ENCODE results near the gene FBXO30. TPM values are rescaled to one million over a fixed set of nuclear protein-coding genes. Genes with fewer than 3 reads are reported as not detected.

Gene FBXO30, protein sequence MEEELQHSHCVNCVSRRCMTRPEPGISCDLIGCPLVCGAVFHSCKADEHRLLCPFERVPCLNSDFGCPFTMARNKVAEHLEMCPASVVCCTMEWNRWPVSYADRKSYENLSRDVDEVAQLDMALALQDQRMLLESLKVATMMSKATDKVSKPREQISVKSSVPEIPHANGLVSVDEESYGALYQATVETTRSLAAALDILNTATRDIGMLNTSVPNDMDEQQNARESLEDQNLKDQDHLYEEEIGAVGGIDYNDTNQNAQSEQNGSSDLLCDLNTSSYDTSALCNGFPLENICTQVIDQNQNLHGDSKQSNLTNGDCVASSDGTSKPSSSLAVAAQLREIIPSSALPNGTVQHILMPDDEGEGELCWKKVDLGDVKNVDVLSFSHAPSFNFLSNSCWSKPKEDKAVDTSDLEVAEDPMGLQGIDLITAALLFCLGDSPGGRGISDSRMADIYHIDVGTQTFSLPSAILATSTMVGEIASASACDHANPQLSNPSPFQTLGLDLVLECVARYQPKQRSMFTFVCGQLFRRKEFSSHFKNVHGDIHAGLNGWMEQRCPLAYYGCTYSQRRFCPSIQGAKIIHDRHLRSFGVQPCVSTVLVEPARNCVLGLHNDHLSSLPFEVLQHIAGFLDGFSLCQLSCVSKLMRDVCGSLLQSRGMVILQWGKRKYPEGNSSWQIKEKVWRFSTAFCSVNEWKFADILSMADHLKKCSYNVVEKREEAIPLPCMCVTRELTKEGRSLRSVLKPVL
- total RNA-seq (2022): 10.6 and 10.9 TPM in 2 replicates
- percentile 95 among the genes with signal in this experiment for Bru-seq, nascent RNA
- percentile 84 among the genes with signal in this experiment for BruChase-seq, experiment 1, labeled RNA remaining after a 6-hour chase
- percentile 97 among the genes with signal in this experiment for BruChase-seq, experiment 2, labeled RNA remaining after a 2-hour chase
- long read RNA-seq, full-length matches to known transcripts: 63 of 69 reads
- long read RNA-seq, partial matches to known transcripts: 3 of 69 reads
- long read RNA-seq, other reads (novel, unspliced or antisense): 3 of 69 reads

GRCh38 chr6:145814501-145815308 lies at the start of gene FBXO30:
Gene FBXO30 (minus strand): TSS chr6:145814795. CDS start chr6:145806405, 8,390 bp downstream.
- BruUV-seq (replicated peaks): TSS peak; percentile 44
- peak within 1 kb of the TSS; percentile 95 for H3K27ac Mint-ChIP-seq (ENCODE audit: low read depth, unreplicated experiment)
- intact Hi-C loops (cut with micrococcal nuclease): loop anchor here (1.0 to 10.0 kb wide), 3 partner anchors 79 to 730 kb away; partner anchors contain the start of genes EPM2A and RAB32

GRCh38 chr6:145863988-145864616 lies 49.5 kb upstream of the FBXO30 start:
- Mint-ChIP-seq H3K4me3 (ENCODE audit: unreplicated experiment) (no peak overlapping the region), H3K36me3 (ENCODE audit: insufficient read depth, unreplicated experiment) (no peaks in the 10 kb centered on the region), H3K9me3 (ENCODE audit: unreplicated experiment) (peaks cover 14% of the 10 kb centered on the region), H3K4me1 (ENCODE audit: insufficient read depth, unreplicated experiment) (no peaks in the 10 kb centered on the region), H3K27me3 (ENCODE audit: insufficient read depth, unreplicated experiment) (no peaks in the 10 kb centered on the region), H3K27ac (ENCODE audit: low read depth, unreplicated experiment) (no peak overlapping the region)
- no TSS peak for BruUV-seq (replicated peaks)
- no peak for TF ChIP-seq CTCF (IDR thresholded peaks at IDR 0.05; ENCODE audit: unreplicated experiment)
- POLR2A ChIA-PET: no interaction called here
- no peak for DNase-seq (ENCODE audit: unreplicated experiment)
- CTCF ChIA-PET: interaction anchor here (0.6 kb wide), 1 partner anchor 12 kb away, joined by 3 read pairs; no protein-coding TSS in a partner anchor
- intact Hi-C loops (cut with micrococcal nuclease): no loop called here

More at GRCh38 chr6:145814501-145815308, at the start of gene FBXO30:
- Mint-ChIP-seq H3K4me3 (ENCODE audit: unreplicated experiment) (peak within 1 kb of the TSS; percentile 81), H3K4me1 (ENCODE audit: insufficient read depth, unreplicated experiment) (peaks cover 32% of the 10 kb centered on the region), H3K9me3 (ENCODE audit: unreplicated experiment) (no peaks in the 10 kb centered on the region), H3K36me3 (ENCODE audit: insufficient read depth, unreplicated experiment) (no peaks in the 10 kb centered on the region), H3K27me3 (ENCODE audit: insufficient read depth, unreplicated experiment) (no peaks in the 10 kb centered on the region)
- ChIA-PET POLR2A (interaction anchor here (0.7 to 3.3 kb wide), 30 partner anchors 9 to 1183 kb away, joined by 3 to 158 read pairs (median 4); partner anchors contain the start of genes EPM2A and SHPRH), CTCF (interaction anchor here (0.6 to 2.6 kb wide), 7 partner anchors 16 to 102 kb away, joined by 3 to 24 read pairs (median 3); partner anchors contain the start of gene EPM2A)
- DNase-seq (ENCODE audit: unreplicated experiment): peak; percentile 86
- TF ChIP-seq CTCF (IDR thresholded peaks at IDR 0.05; ENCODE audit: unreplicated experiment): no peak

DNA sequence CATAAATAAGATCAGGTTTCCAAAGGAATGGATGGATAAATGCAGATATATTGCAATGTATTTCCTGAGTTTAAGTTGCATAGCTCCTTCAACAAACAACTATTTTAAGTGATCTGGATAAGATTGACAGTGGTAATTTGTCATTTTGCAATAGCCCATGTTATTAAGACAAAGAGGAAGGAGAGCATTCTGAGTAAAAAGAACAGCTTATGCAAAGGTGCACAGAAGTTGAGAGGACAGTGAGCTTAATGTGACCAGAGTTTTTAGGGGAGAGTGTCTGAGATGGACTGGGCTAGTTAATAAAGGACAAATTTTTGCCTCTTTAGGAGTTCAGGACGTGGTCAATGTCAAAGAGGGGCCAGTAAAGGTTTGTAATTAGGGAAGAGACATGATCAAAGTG lies 48.8 kb upstream of the FBXO30 start:
- H3K9me3 Mint-ChIP-seq (ENCODE audit: unreplicated experiment): peaks cover 14% of the 10 kb centered on the region
- CTCF ChIA-PET: interaction anchor here (0.6 kb wide), 1 partner anchor 13 kb away, joined by 3 read pairs; no protein-coding TSS in a partner anchor
- no peak overlapping the region for H3K27ac Mint-ChIP-seq (ENCODE audit: low read depth, unreplicated experiment)
- intact Hi-C loops (cut with micrococcal nuclease): no loop called here
- no TSS peak for BruUV-seq (replicated peaks)
- no peak overlapping the region for H3K4me3 Mint-ChIP-seq (ENCODE audit: unreplicated experiment)
- no peaks in the 10 kb centered on the region for H3K36me3 Mint-ChIP-seq (ENCODE audit: insufficient read depth, unreplicated experiment)
- DNase-seq (ENCODE audit: unreplicated experiment): no peak
- no peak for TF ChIP-seq CTCF (IDR thresholded peaks at IDR 0.05; ENCODE audit: unreplicated experiment)
- H3K27me3 Mint-ChIP-seq (ENCODE audit: insufficient read depth, unreplicated experiment): no peaks in the 10 kb centered on the region
- POLR2A ChIA-PET: interaction anchor here (0.5 to 0.9 kb wide), 2 partner anchors 14 to 33 kb away, joined by 3 read pairs; no protein-coding TSS in a partner anchor
- H3K4me1 Mint-ChIP-seq (ENCODE audit: insufficient read depth, unreplicated experiment): no peaks in the 10 kb centered on the region
